IMR-90 (cell line): ENCODE results near the gene PANX1. TPM values are rescaled to one million over a fixed set of nuclear protein-coding genes. Genes with fewer than 3 reads are reported as not detected.

ENCODE experiments used
- ATAC-seq: fragments of 200-7000 bp; cut with Tn5 transposase; 2 replicates; pipeline ENCODE4 v1.9.1; 2020; ENCODE audit warnings: low read depth, mild to moderate bottlenecking, moderate library complexity
- BruUV-seq: library from RNA; stranded (reverse); fragments of 400-500 nt; replicated peaks from 2 replicates; lab custom pipeline; 2021; lab: Mats Ljungman, UMichigan
- CTCF ChIA-PET: fragments of 300-600 bp; formaldehyde crosslinking; extraction: SDS; loops from one replicate; lab custom pipeline; 2021; ENCODE audit warnings: antibody characterized with exemption; lab: Yijun Ruan, JAX
- POLR2A ChIA-PET: fragments of 300-600 bp; sonication (Branson Sonifier 250); formaldehyde crosslinking; loops from one replicate; lab custom pipeline; 2022; ENCODE audit warnings: antibody characterized with exemption; ENCODE audit not compliant: unreplicated experiment; lab: Charles Lee
- DNase-seq: peaks from one replicate; pipeline ENCODE4 v3.0.0; 2013
- H2AFZ ChIP-seq: replicated peaks from 2 replicates; pipeline ENCODE3; 2013; ENCODE audit warnings: low read length, mild to moderate bottlenecking; ENCODE audit not compliant: poor library complexity
- H2AK5ac ChIP-seq: 2 replicates; pipeline ENCODE4 v1.6.1; 2013; ENCODE audit warnings: low read depth, low read length, inconsistent platforms
- H2AK9ac ChIP-seq: replicated peaks from 2 replicates; pipeline ENCODE3; 2013; ENCODE audit warnings: mild to moderate bottlenecking, low read depth, low read length, moderate library complexity; ENCODE audit not compliant: poor library complexity
- H2BK120ac ChIP-seq: 2 replicates; pipeline ENCODE4 v1.6.1; 2013; ENCODE audit warnings: low read depth, low read length, inconsistent platforms
- H2BK15ac ChIP-seq: 3 replicates; pipeline ENCODE4 v1.6.1; 2013; ENCODE audit warnings: low read depth, low read length, inconsistent platforms
- H2BK20ac ChIP-seq: 2 replicates; pipeline ENCODE4 v1.6.1; 2013; ENCODE audit warnings: low read depth, mild to moderate bottlenecking, inconsistent platforms, low read length, moderate library complexity
- H2BK5ac ChIP-seq: 2 replicates; pipeline ENCODE4 v1.6.1; 2013; ENCODE audit warnings: mild to moderate bottlenecking, low read depth, low read length, inconsistent platforms; ENCODE audit not compliant: poor library complexity, severe bottlenecking
- H3K14ac ChIP-seq: replicated peaks from 2 replicates; pipeline ENCODE4 v1.6.1; 2013; ENCODE audit warnings: low read depth, low read length, inconsistent platforms
- H3K18ac ChIP-seq: 2 replicates; pipeline ENCODE4 v1.6.1; 2013; ENCODE audit warnings: low read depth, low read length, control low read depth
- H3K23ac ChIP-seq: 2 replicates; pipeline ENCODE4 v1.6.1; 2013; ENCODE audit warnings: low read depth, low read length, inconsistent platforms
- H3K27ac ChIP-seq: 2 replicates; pipeline ENCODE4 v1.5.1; 2013; ENCODE audit warnings: mild to moderate bottlenecking, control low read depth, low read length; ENCODE audit not compliant: insufficient read depth
- H3K27me3 ChIP-seq: 2 replicates; pipeline ENCODE4 v1.6.1; 2013; ENCODE audit warnings: low read length; ENCODE audit not compliant: control insufficient read depth, insufficient read depth
- H3K36me3 ChIP-seq: 2 replicates; pipeline ENCODE4 v1.6.1; 2013; ENCODE audit warnings: low read length, mixed read lengths; ENCODE audit not compliant: control insufficient read depth, insufficient read depth
- H3K4ac ChIP-seq: 2 replicates; pipeline ENCODE4 v1.6.1; 2013; ENCODE audit warnings: low read depth, low read length, inconsistent platforms
- H3K4me1 ChIP-seq: 2 replicates; pipeline ENCODE4 v1.6.1; 2013; ENCODE audit warnings: low read length, mixed read lengths; ENCODE audit not compliant: control insufficient read depth, insufficient read depth
- H3K4me2 ChIP-seq: 2 replicates; pipeline ENCODE4 v1.6.1; 2013; ENCODE audit warnings: low read depth, mild to moderate bottlenecking, control low read depth, low read length, moderate library complexity
- H3K4me3 ChIP-seq: 2 replicates; pipeline ENCODE4 v1.5.1; 2013; ENCODE audit warnings: low read depth, mild to moderate bottlenecking, control low read depth, low read length, moderate library complexity; ENCODE audit not compliant: insufficient read depth
- H3K56ac ChIP-seq: 2 replicates; pipeline ENCODE4 v1.6.1; 2013; ENCODE audit warnings: low read length, inconsistent platforms; ENCODE audit not compliant: insufficient read depth; ENCODE audit errors: extremely low read depth
- H3K79me1 ChIP-seq, 2 experiments: 2 replicates each; pipeline ENCODE4 v1.6.1; 2013; ENCODE audit warnings: low read length in 2 of 2, inconsistent platforms in 1 of 2, low read depth in 1 of 2
- H3K9ac ChIP-seq: 2 replicates; pipeline ENCODE4 v1.6.1; 2013; ENCODE audit warnings: low read depth, low read length, control low read depth
- H3K9me1 ChIP-seq: 2 replicates; pipeline ENCODE4 v1.6.1; 2013; ENCODE audit warnings: low read length, inconsistent platforms; ENCODE audit not compliant: insufficient read depth
- H3K9me3 ChIP-seq: 2 replicates; pipeline ENCODE4 v1.6.1; 2013; ENCODE audit warnings: low read length; ENCODE audit not compliant: control insufficient read depth, insufficient read depth
- H4K20me1 ChIP-seq: 2 replicates; pipeline ENCODE4 v1.6.1; 2013; ENCODE audit warnings: low read length, inconsistent platforms; ENCODE audit not compliant: insufficient read depth
- H4K5ac ChIP-seq: 2 replicates; pipeline ENCODE4 v1.6.1; 2013; ENCODE audit warnings: mild to moderate bottlenecking, low read depth, low read length, control low read depth
- H4K8ac ChIP-seq, 2 experiments: 2 replicates each; pipeline ENCODE4 v1.6.1; 2013; ENCODE audit warnings: low read depth in 2 of 2, low read length in 2 of 2, control low read depth in 1 of 2, inconsistent platforms in 1 of 2
- H4K91ac ChIP-seq: 2 replicates; pipeline ENCODE4 v1.6.1; 2013; ENCODE audit warnings: low read depth, low read length, inconsistent platforms; ENCODE audit not compliant: insufficient read depth
- BHLHE40 ChIP-seq: fragments of 150-350 bp; IDR thresholded peaks from 2 replicates; pipeline ENCODE4 v1.6.1; 2016; ENCODE audit warnings: mild to moderate bottlenecking, low read depth, low read length
- CHD1 ChIP-seq: IDR thresholded peaks from 2 replicates; pipeline ENCODE4 v1.6.1; 2012; ENCODE audit warnings: low read depth, low read length, improper control_type of control experiment
- FOS ChIP-seq: fragments of 150-350 bp; IDR thresholded peaks from 2 replicates; pipeline ENCODE4 v1.6.1; 2016; ENCODE audit warnings: low read depth, low read length
- MAFK ChIP-seq: IDR thresholded peaks from 2 replicates; pipeline ENCODE4 v1.6.1; 2012; ENCODE audit warnings: low read depth, low read length, improper control_type of control experiment
- MAZ ChIP-seq: IDR thresholded peaks from 2 replicates; pipeline ENCODE4 v1.6.1; 2012; ENCODE audit warnings: low read depth, mild to moderate bottlenecking, low read length, improper control_type of control experiment, moderate library complexity, borderline replicate concordance
- MXI1 ChIP-seq: IDR thresholded peaks from 2 replicates; pipeline ENCODE4 v1.6.1; 2012; ENCODE audit warnings: low read depth, mild to moderate bottlenecking, low read length, moderate library complexity, borderline replicate concordance
- NFE2L2 ChIP-seq: fragments of 150-350 bp; IDR thresholded peaks from 2 replicates; pipeline ENCODE4 v1.6.1; 2016; ENCODE audit warnings: low read depth, mild to moderate bottlenecking, low read length
- POLR2A ChIP-seq: IDR thresholded peaks from 2 replicates; pipeline ENCODE4 v1.6.1; 2012; ENCODE audit warnings: mild to moderate bottlenecking, low read depth, low read length
- RAD21 ChIP-seq: IDR thresholded peaks from 2 replicates; pipeline ENCODE4 v1.6.1; 2012; ENCODE audit warnings: low read length, improper control_type of control experiment
- RCOR1 ChIP-seq: IDR thresholded peaks from 2 replicates; pipeline ENCODE4 v1.6.1; 2012; ENCODE audit warnings: mild to moderate bottlenecking, low read length, improper control_type of control experiment; ENCODE audit not compliant: insufficient replicate concordance
- RFX5 ChIP-seq: IDR thresholded peaks from 2 replicates; pipeline ENCODE4 v1.8.0; 2012; ENCODE audit warnings: low read depth, mild to moderate bottlenecking, low read length, moderate library complexity
- SMC3 ChIP-seq: fragments of 150-350 bp; IDR thresholded peaks from 2 replicates; pipeline ENCODE4 v1.6.1; 2016; ENCODE audit warnings: low read depth, mild to moderate bottlenecking, antibody characterized with exemption, low read length, moderate library complexity
- WGBS, 2 experiments: methylation state at CpG; one replicate each; pipeline versions ENCODE4 v1.1.5 to v1.1.7; 2013; ENCODE audit warnings: missing lambda C conversion rate in 2 of 2; ENCODE audit not compliant: insufficient read length in 1 of 2; ENCODE audit errors: extremely low coverage in 2 of 2; 5-methylcytosine and 5-hydroxymethylcytosine counted together
- dilution Hi-C: fragments of 300-500 bp; cut with HindIII; formaldehyde crosslinking; loops from one replicate; pipeline ENCODE4 v1.14.3; 2018; ENCODE audit warnings: low sequenced_read_pairs; ENCODE audit not compliant: unreplicated experiment
- in situ Hi-C: fragments of 300-500 bp; cut with MboI; formaldehyde crosslinking; loops from 3 replicates; pipeline ENCODE4 v1.14.3; 2019; ENCODE audit warnings: low sequenced_read_pairs, inconsistent platforms, mixed read lengths
- intact Hi-C: fragments of 100-400 bp; cut with micrococcal nuclease; formaldehyde crosslinking; loops from 2 replicates; pipeline ENCODE4 v1.10.0; 2022
- polyA plus RNA-seq, 3 experiments: library from polyadenylated mRNA; depleted of rRNA; stranded (reverse); fragments of >200 nt; gene quantifications; 2 replicates each; pipeline ENCODE4 v1.2.3, GENCODE V29; 2012; ENCODE audit warnings: low replicate concordance in 1 of 3
- total RNA-seq: library from RNA; depleted of rRNA; stranded (reverse); fragments of >200 nt; gene quantifications from 2 replicates; pipeline ENCODE4 v1.2.3, GENCODE V29; 2012
- TF ChIP-seq, protein P1 (sequence below): fragments of 150-350 bp; IDR thresholded peaks from 2 replicates; pipeline ENCODE4 v1.6.1; 2017; ENCODE audit warnings: mild to moderate bottlenecking, antibody characterized with exemption, low read length, low read depth
- TF ChIP-seq, protein P2 (sequence below): conservative IDR thresholded peaks from 2 replicates; pipeline ENCODE4 v1.5.1; 2012; ENCODE audit warnings: mild to moderate bottlenecking, low read depth, low read length, improper control_type of control experiment

PANX1 gene
- total and polyA plus RNA-seq, 2 of the 4 experiments (the other 2 are of a cell fraction): 29.8 to 70.8 TPM

DNA sequence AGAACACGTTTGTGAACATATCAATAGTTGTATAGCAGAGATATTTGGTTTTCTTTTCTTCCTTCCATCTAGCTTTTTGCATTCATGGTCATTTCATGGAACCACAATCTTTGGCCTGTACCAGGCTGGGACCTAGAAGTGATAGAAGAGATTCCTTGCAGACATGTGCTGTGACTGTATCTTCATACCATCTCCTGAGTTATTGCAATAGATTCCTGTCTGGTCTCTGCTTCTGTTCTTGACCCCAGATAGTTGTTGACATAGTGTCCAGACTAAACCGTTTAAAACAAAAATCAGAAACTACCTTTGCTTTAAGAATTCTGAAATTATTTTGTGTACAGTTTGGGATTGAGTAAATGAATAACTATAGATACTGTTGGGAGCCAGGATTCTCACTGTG, 16.8 kb downstream of the PANX1 start:
- H4K8ac ChIP-seq: no peak overlapping the region
- H3K18ac ChIP-seq: no peak overlapping the region
- no peak overlapping the region for H3K4me3 ChIP-seq
- POLR2A ChIA-PET: no interaction called here
- no peak overlapping the region for H3K23ac ChIP-seq
- H3K56ac ChIP-seq: no peak overlapping the region
- no peak overlapping the region for H3K14ac ChIP-seq
- no peak for TF ChIP-seq RCOR1
- TF ChIP-seq BHLHE40: no peak
- no peak for TF ChIP-seq MXI1
- no peak for TF ChIP-seq RFX5
- TF ChIP-seq CHD1: no peak
- TF ChIP-seq NFE2L2: no peak
- TF ChIP-seq, protein P1, sequence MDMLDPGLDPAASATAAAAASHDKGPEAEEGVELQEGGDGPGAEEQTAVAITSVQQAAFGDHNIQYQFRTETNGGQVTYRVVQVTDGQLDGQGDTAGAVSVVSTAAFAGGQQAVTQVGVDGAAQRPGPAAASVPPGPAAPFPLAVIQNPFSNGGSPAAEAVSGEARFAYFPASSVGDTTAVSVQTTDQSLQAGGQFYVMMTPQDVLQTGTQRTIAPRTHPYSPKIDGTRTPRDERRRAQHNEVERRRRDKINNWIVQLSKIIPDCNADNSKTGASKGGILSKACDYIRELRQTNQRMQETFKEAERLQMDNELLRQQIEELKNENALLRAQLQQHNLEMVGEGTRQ: no peak
- TF ChIP-seq MAZ: no peak
- TF ChIP-seq, protein P2, sequence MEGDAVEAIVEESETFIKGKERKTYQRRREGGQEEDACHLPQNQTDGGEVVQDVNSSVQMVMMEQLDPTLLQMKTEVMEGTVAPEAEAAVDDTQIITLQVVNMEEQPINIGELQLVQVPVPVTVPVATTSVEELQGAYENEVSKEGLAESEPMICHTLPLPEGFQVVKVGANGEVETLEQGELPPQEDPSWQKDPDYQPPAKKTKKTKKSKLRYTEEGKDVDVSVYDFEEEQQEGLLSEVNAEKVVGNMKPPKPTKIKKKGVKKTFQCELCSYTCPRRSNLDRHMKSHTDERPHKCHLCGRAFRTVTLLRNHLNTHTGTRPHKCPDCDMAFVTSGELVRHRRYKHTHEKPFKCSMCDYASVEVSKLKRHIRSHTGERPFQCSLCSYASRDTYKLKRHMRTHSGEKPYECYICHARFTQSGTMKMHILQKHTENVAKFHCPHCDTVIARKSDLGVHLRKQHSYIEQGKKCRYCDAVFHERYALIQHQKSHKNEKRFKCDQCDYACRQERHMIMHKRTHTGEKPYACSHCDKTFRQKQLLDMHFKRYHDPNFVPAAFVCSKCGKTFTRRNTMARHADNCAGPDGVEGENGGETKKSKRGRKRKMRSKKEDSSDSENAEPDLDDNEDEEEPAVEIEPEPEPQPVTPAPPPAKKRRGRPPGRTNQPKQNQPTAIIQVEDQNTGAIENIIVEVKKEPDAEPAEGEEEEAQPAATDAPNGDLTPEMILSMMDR: no peak
- no peak for TF ChIP-seq SMC3
- no peak for TF ChIP-seq POLR2A
- no peak for TF ChIP-seq FOS
- TF ChIP-seq MAFK: no peak
- TF ChIP-seq RAD21: no peak
- H3K79me1 ChIP-seq: peaks cover 47 to 88% of the 10 kb centered on the region in 2 experiments
- no TSS peak for BruUV-seq
- H4K20me1 ChIP-seq: peaks cover 67% of the 10 kb centered on the region
- dilution Hi-C loops: no loop called here
- intact Hi-C loops: no loop called here
- H4K5ac ChIP-seq: no peak overlapping the region
- H2BK20ac ChIP-seq: no peak overlapping the region
- in situ Hi-C loops: loop anchor here (25.0 kb wide), 3 partner anchors 617 to 1133 kb away; partner anchors contain the start of gene AMOTL1
- no peak overlapping the region for H2AFZ ChIP-seq
- ATAC-seq (no peak), DNase-seq (no peak)
- no peak overlapping the region for H2BK5ac ChIP-seq
- no peak overlapping the region for H4K91ac ChIP-seq
- no peak overlapping the region for H2BK15ac ChIP-seq
- peaks cover 37% of the 10 kb centered on the region for H3K9me1 ChIP-seq
- no peak overlapping the region for H3K4ac ChIP-seq
- H2AK9ac ChIP-seq: no peak overlapping the region
- peaks cover 32% of the 10 kb centered on the region for H3K4me1 ChIP-seq
- WGBS, 2 experiments: no CpG with 5 or more reads among the region's 2 CpGs
- CTCF ChIA-PET: interaction anchor here (1.0 kb wide), 1 partner anchor 16 kb away, joined by 3 read pairs; no protein-coding TSS in a partner anchor
- H3K27me3 ChIP-seq: no peaks in the 10 kb centered on the region
- no peaks in the 10 kb centered on the region for H3K9me3 ChIP-seq
- no peak overlapping the region for H3K27ac ChIP-seq
- no peak overlapping the region for H2BK120ac ChIP-seq
- H3K36me3 ChIP-seq: no peaks in the 10 kb centered on the region
- no peak overlapping the region for H3K4me2 ChIP-seq
- H2AK5ac ChIP-seq: no peak overlapping the region
- H3K9ac ChIP-seq: no peak overlapping the region
